Endothelial cell of umbilical vein (primary cell): ENCODE data around the gene EPS15. TPM values are rescaled to one million over a fixed set of nuclear protein-coding genes. Genes with fewer than 3 reads are reported as not detected.

ENCODE experiments used
- BruUV-seq: library from RNA; stranded (reverse); fragments of 400-500 nt; replicated peaks from 2 replicates; lab custom pipeline; 2021; lab: Mats Ljungman, UMichigan
- CTCF ChIA-PET: fragments of 300-600, 350-600 bp; sonication (Branson Sonifier 250); formaldehyde crosslinking; loops from one replicate; lab custom pipeline; 2021; ENCODE audit warnings: antibody characterized with exemption, inconsistent platforms; lab: Charles Lee
- POLR2A ChIA-PET: fragments of 300-600, 350-600 bp; sonication (Branson Sonifier 250); formaldehyde crosslinking; loops from one replicate; lab custom pipeline; 2021; ENCODE audit warnings: antibody characterized with exemption, inconsistent platforms; lab: Charles Lee
- DNase-seq: peaks from one replicate; pipeline ENCODE4 v3.0.0-alpha.2; 2011; ENCODE audit warnings: low read depth, low spot score
- FAIRE-seq: peaks from 2 replicates; lab custom pipeline; 2011; peaks lifted over from hg19 to GRCh38; lab: Jason Lieb, UNC
- H2AFZ ChIP-seq: 2 replicates; pipeline ENCODE4 v1.6.0; 2012; ENCODE audit warnings: low read depth, low read length, control low read depth, inconsistent platforms
- H3K27ac ChIP-seq: 2 replicates; pipeline ENCODE4 v1.5.1; 2011; ENCODE audit warnings: low read depth, mild to moderate bottlenecking, control low read depth, low read length, moderate library complexity; ENCODE audit not compliant: insufficient read depth
- H3K27me3 ChIP-seq, 2 experiments: 2 replicates each; pipeline versions ENCODE4 v1.6.0 to v1.6.1; 2011; ENCODE audit warnings: low read length in 2 of 2, mixed read lengths in 1 of 2; ENCODE audit not compliant: control insufficient read depth in 2 of 2, insufficient read depth in 2 of 2
- H3K36me3 ChIP-seq, 2 experiments: 2 replicates in 1 of 2; 3 replicates in 1 of 2; pipeline ENCODE4 v1.5.1; 2011; ENCODE audit warnings: low read length in 2 of 2, mild to moderate bottlenecking in 1 of 2, moderate library complexity in 1 of 2; ENCODE audit not compliant: control insufficient read depth in 2 of 2, insufficient read depth in 2 of 2; ENCODE audit errors: extremely low read depth in 1 of 2
- H3K4me1 ChIP-seq: 3 replicates; pipeline ENCODE4 v1.5.1; 2011; ENCODE audit warnings: mild to moderate bottlenecking, low read length; ENCODE audit not compliant: control insufficient read depth, insufficient read depth; ENCODE audit errors: extremely low read depth
- H3K4me2 ChIP-seq: 2 replicates; pipeline ENCODE4 v1.6.1; 2011; ENCODE audit warnings: low read length, control low read depth, mixed read lengths; ENCODE audit not compliant: insufficient read depth
- H3K4me3 ChIP-seq, 3 experiments: fragments of 200-600 bp in 1 of 3; sonication (generic), shearing (Covaris generic) in 1 of 3; replicated peaks in 1 of 3; 2 replicates each; pipeline ENCODE4 v1.5.1; 2011 to 2016; ENCODE audit warnings: control low read depth in 3 of 3, low read length in 3 of 3, mild to moderate bottlenecking in 2 of 3, inconsistent platforms in 1 of 3, low read depth in 1 of 3, moderate library complexity in 1 of 3; ENCODE audit not compliant: insufficient read depth in 1 of 3
- H3K79me2 ChIP-seq: 2 replicates; pipeline ENCODE4 v1.6.0; 2012; ENCODE audit warnings: low read length, inconsistent platforms; ENCODE audit not compliant: control insufficient read depth, insufficient read depth
- H3K9ac ChIP-seq: replicated peaks from 2 replicates; pipeline ENCODE3; 2011; ENCODE audit warnings: low read length, control low read depth; ENCODE audit not compliant: insufficient read depth; ENCODE audit errors: extremely low read depth
- H3K9me1 ChIP-seq: replicated peaks from 3 replicates; pipeline ENCODE4 v1.6.0; 2011; ENCODE audit warnings: mild to moderate bottlenecking, low read length; ENCODE audit not compliant: control insufficient read depth, insufficient read depth; ENCODE audit errors: extremely low read depth
- H3K9me3 ChIP-seq: replicated peaks from 2 replicates; pipeline ENCODE4 v1.5.1; 2012; ENCODE audit warnings: low read length, inconsistent platforms; ENCODE audit not compliant: control insufficient read depth, insufficient read depth
- H4K20me1 ChIP-seq: replicated peaks from 2 replicates; pipeline ENCODE3; 2011; ENCODE audit warnings: mild to moderate bottlenecking, low read length; ENCODE audit not compliant: control insufficient read depth, insufficient read depth; ENCODE audit errors: extremely low read depth
- CTCF ChIP-seq, 2 donors: IDR thresholded peaks; 1 replicate in 1 of 2; 2 replicates in 1 of 2; pipeline ENCODE4 v1.5.1; 2011; ENCODE audit warnings: low read length in 2 of 2, mild to moderate bottlenecking in 2 of 2, moderate library complexity in 2 of 2, control low read depth in 1 of 2, inconsistent platforms in 1 of 2, low read depth in 1 of 2; ENCODE audit not compliant: insufficient read depth in 1 of 2; ENCODE audit errors: extremely low read depth in 1 of 2
- EZH2 ChIP-seq: IDR thresholded peaks from 2 replicates; pipeline ENCODE4 v1.6.1; 2012; ENCODE audit warnings: borderline replicate concordance, low read depth, mild to moderate bottlenecking, moderate library complexity, low read length, inconsistent platforms; ENCODE audit not compliant: severe bottlenecking
- FOS ChIP-seq: IDR thresholded peaks from 2 replicates; pipeline ENCODE4 v1.6.1; 2011; ENCODE audit warnings: mild to moderate bottlenecking, low read length, moderate library complexity, borderline replicate concordance; ENCODE audit not compliant: insufficient read depth
- GATA2 ChIP-seq: IDR thresholded peaks from 2 replicates; pipeline ENCODE4 v1.7.0; 2011; ENCODE audit warnings: low read depth, mild to moderate bottlenecking, moderate library complexity, mixed read lengths, low read length; ENCODE audit not compliant: insufficient read length, insufficient read depth
- JUN ChIP-seq: IDR thresholded peaks from 2 replicates; pipeline ENCODE4 v1.6.1; 2011; ENCODE audit warnings: borderline replicate concordance, low read depth; ENCODE audit not compliant: insufficient read length, insufficient read depth
- MAX ChIP-seq: IDR thresholded peaks from 2 replicates; pipeline ENCODE4 v1.6.1; 2011; ENCODE audit not compliant: insufficient read depth, insufficient read length
- MYC ChIP-seq: IDR thresholded peaks from one replicate; pipeline ENCODE4 v1.6.1; 2011; ENCODE audit warnings: mild to moderate bottlenecking, low read depth, low read length
- POLR2A ChIP-seq: IDR thresholded peaks from 2 replicates; pipeline ENCODE4 v1.6.1; 2012; ENCODE audit warnings: low read depth, mild to moderate bottlenecking, control low read depth, low read length
- POLR2AphosphoS5 ChIP-seq: IDR thresholded peaks from 2 replicates; pipeline ENCODE4 v1.6.1; 2012; ENCODE audit warnings: low read depth, mild to moderate bottlenecking, control low read depth, low read length, moderate library complexity; ENCODE audit not compliant: insufficient read depth
- dilution Hi-C: fragments of 300-500 bp; cut with MboI; formaldehyde crosslinking; loops from one replicate; pipeline ENCODE4 v1.15.0; 2019; ENCODE audit warnings: low sequenced_read_pairs; ENCODE audit not compliant: extremely low pct_ligation_motif_present
- intact Hi-C: fragments of 100-400 bp; cut with micrococcal nuclease; formaldehyde crosslinking; loops from one replicate; pipeline ENCODE4 v1.10.0; 2022
- polyA plus RNA-seq, 4 experiments: library from polyadenylated mRNA; depleted of rRNA in 3 of 4; stranded (reverse) in 3 of 4; unstranded in 1 of 4; fragments of >200 nt; gene quantifications; 2 replicates each; pipeline versions ENCODE4 v1.2.1 to v1.2.3, GENCODE V29; 2011 to 2012; ENCODE audit warnings: missing spikeins in 1 of 4
- total RNA-seq: library from RNA; stranded (reverse); gene quantifications from 2 replicates; pipeline ENCODE4 v1.2.3, GENCODE V29; 2021

Gene EPS15
- total and polyA plus RNA-seq, 2 donors (not counting 3 experiments of a cell fraction or from before 2014, with no cell fraction given), result 15.4 to 44.8 TPM

- intact Hi-C loops, result no loop called here
- Histone ChIP-seq H3K4me1 (no peaks in the 10 kb centered on the region), H4K20me1 (no peaks in the 10 kb centered on the region)
Observed at GRCh38 chr1:51324251-51325010, 194.6 kb downstream of the EPS15 start.

More at GRCh38 chr1:51324251-51325010, 194.6 kb downstream of the EPS15 start:
- no peak for TF ChIP-seq GATA2
- no peak for TF ChIP-seq CTCF (IDR thresholded peaks at IDR 0.05; ENCODE audit: extremely low read depth in 1 of 2, insufficient read depth in 1 of 2, low read depth in 1 of 2, low read length in 2 of 2)
- no peak for TF ChIP-seq FOS
- TF ChIP-seq POLR2AphosphoS5, result no peak
- no peak for TF ChIP-seq MYC
- TF ChIP-seq JUN, result no peak
- no peak for TF ChIP-seq MAX
- no peak for TF ChIP-seq POLR2A
- TF ChIP-seq EZH2, result no peak
- ChIA-PET CTCF (no interaction called here), POLR2A (no interaction called here)
- Histone ChIP-seq H3K4me2 (no peak overlapping the region), H3K79me2 (no peaks in the 10 kb centered on the region), H3K27me3 (no peaks in the 10 kb centered on the region), H3K9me1 (no peaks in the 10 kb centered on the region), H3K9me3 (no peaks in the 10 kb centered on the region), H3K9ac (no peak overlapping the region), H3K36me3 (no peaks in the 10 kb centered on the region), H3K27ac (no peak overlapping the region), H3K4me3 (no peak overlapping the region), H2AFZ (no peak overlapping the region)
- BruUV-seq, result no TSS peak
- dilution Hi-C loops, result no loop called here
- no peak for FAIRE-seq
- DNase-seq, result no peak
